ENCODE measurements around the gene CAMK2G.
"Not testable (repeated sequence)": the region's sequence is repeated elsewhere in the genome, so short reads cannot be mapped to it uniquely, and the experiment has no call there.

Gene CAMK2G

GRCh38 chr10:73874267-73875138, at the start of gene CAMK2G:
CAMK2G (minus strand) TSS chr10:73874555; CDS start chr10:73874461, 94 bp downstream.
- DNase-seq (ENCODE audit: low read depth in 3 of 3, low spot score in 1 of 3) = peak; percentile 58 to 64 (median 61)

- DNase-seq (ENCODE audit: low read depth in 3 of 3, low spot score in 1 of 3) = no peak
These were observed 48.4 kb upstream of the CAMK2G start for GRCh38 chr10:73922864-73923133.

- DNase-seq (ENCODE audit: low read depth in 3 of 3, low spot score in 1 of 3) = no peak
These were observed 47.9 kb upstream of the CAMK2G start for GRCh38 chr10:73922007-73922863.

GRCh38 chr10:73920089-73920488, 45.7 kb upstream of the CAMK2G start:
- DNase-seq (ENCODE audit: low read depth in 3 of 3, low spot score in 1 of 3) = no peak

GRCh38 chr10:73919481-73919880, 45.1 kb upstream of the CAMK2G start:
- not testable (repeated sequence) for DNase-seq (ENCODE audit: low read depth in 3 of 3, low spot score in 1 of 3)

- no peak for DNase-seq (ENCODE audit: low read depth in 3 of 3, low spot score in 1 of 3)
These were observed 43.4 kb upstream of the CAMK2G start for GRCh38 chr10:73917566-73918305.

- DNase-seq (ENCODE audit: low read depth in 3 of 3, low spot score in 1 of 3) = no peak
These were observed 42.6 kb upstream of the CAMK2G start for GRCh38 chr10:73916761-73917470.

- DNase-seq (ENCODE audit: low read depth in 3 of 3, low spot score in 1 of 3) = no peak
These were observed 41.0 kb upstream of the CAMK2G start for GRCh38 chr10:73915206-73915851.

GRCh38 chr10:73914036-73914435, 39.7 kb upstream of the CAMK2G start:
- no peak for DNase-seq (ENCODE audit: low read depth in 3 of 3, low spot score in 1 of 3)

- DNase-seq (ENCODE audit: low read depth in 3 of 3, low spot score in 1 of 3) = no peak
These were observed 37.2 kb upstream of the CAMK2G start for GRCh38 chr10:73911553-73912004.

GRCh38 chr10:73910764-73911552, 36.6 kb upstream of the CAMK2G start, which contains the start of gene PLAU:
PLAU (plus strand) TSS chr10:73911132; CDS start chr10:73911556, 424 bp downstream.
- peak in 1 of 3 donors; percentile 14 for DNase-seq (ENCODE audit: low read depth in 3 of 3, low spot score in 1 of 3)

GRCh38 chr10:73910401-73910763, 36.0 kb upstream of the CAMK2G start:
- no peak for DNase-seq (ENCODE audit: low read depth in 3 of 3, low spot score in 1 of 3)

- no peak for DNase-seq (ENCODE audit: low read depth in 3 of 3, low spot score in 1 of 3)
These were observed 35.3 kb upstream of the CAMK2G start for GRCh38 chr10:73909540-73910115.

GRCh38 chr10:73908853-73909539, 34.6 kb upstream of the CAMK2G start:
- peak in 1 of 3 donors; percentile 49 for DNase-seq (ENCODE audit: low read depth in 3 of 3, low spot score in 1 of 3)

GRCh38 chr10:73907841-73908517, 33.6 kb upstream of the CAMK2G start:
- no peak for DNase-seq (ENCODE audit: low read depth in 3 of 3, low spot score in 1 of 3)

- DNase-seq (ENCODE audit: low read depth in 3 of 3, low spot score in 1 of 3) = no peak
These were observed 32.4 kb upstream of the CAMK2G start for GRCh38 chr10:73906524-73907447.
